Neural crest cell (in vitro differentiated cells): ENCODE measurements around the gene AFF2. TPM values are rescaled to one million over a fixed set of nuclear protein-coding genes. Genes with fewer than 3 reads are reported as not detected.

Experiments
- DNase-seq: peaks from one replicate; pipeline ENCODE4 v3.0.0; 2021; ENCODE audit warnings: low read depth, mixed read lengths, low spot score
- H3K27ac Mint-ChIP-seq: one replicate; pipeline ENCODE4 v1.8.0; 2021; ENCODE audit warnings: mild to moderate bottlenecking, mixed read lengths; ENCODE audit not compliant: unreplicated experiment
- H3K27me3 Mint-ChIP-seq: 2 replicates; pipeline ENCODE4 v1.8.0; 2021; ENCODE audit warnings: low read depth, mild to moderate bottlenecking, mixed read lengths
- H3K36me3 Mint-ChIP-seq: 2 replicates; pipeline ENCODE4 v1.8.0; 2021; ENCODE audit warnings: low read depth, mild to moderate bottlenecking, mixed read lengths
- H3K4me1 Mint-ChIP-seq: 2 replicates; pipeline ENCODE4 v1.8.0; 2021; ENCODE audit warnings: mixed read lengths
- H3K4me3 Mint-ChIP-seq: one replicate; pipeline ENCODE4 v1.8.0; 2021; ENCODE audit warnings: mild to moderate bottlenecking, mixed read lengths
- H3K9me3 Mint-ChIP-seq: 2 replicates; pipeline ENCODE4 v1.8.0; 2021; ENCODE audit warnings: mixed read lengths
- total RNA-seq: library from RNA; stranded (reverse); gene quantifications from 2 replicates; pipeline ENCODE4 v1.2.1, GENCODE V29; 2021
- TF ChIP-seq, protein P1 (sequence below): fragments of 200-600 bp; sonication (generic); conservative IDR thresholded peaks from 2 replicates; pipeline ENCODE4 v1.5.0; 2021; ENCODE audit warnings: antibody characterized with exemption, mild to moderate bottlenecking

Gene AFF2
- total RNA-seq, 1 donor from 2014 or later, result 15.4 TPM

DNA sequence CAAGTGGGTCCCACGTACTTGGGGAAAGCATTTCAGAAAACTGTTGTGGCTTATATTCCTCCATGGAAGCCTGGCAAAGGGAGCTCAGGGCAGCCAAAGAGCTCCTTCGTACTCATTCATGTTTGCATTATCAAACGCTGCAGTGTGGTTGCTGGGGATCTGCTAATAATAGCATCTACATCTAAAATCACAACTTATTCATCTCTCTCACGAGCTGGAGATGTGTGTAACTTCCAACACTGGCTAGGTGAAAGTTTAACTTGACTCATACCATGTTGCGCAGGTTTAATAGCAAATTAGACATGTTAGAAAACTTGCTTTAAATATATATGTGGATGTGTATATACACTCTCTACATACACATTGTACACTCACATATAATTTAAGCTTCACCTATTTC is 415.1 kb downstream of the AFF2 start:
- TF ChIP-seq, protein P1, sequence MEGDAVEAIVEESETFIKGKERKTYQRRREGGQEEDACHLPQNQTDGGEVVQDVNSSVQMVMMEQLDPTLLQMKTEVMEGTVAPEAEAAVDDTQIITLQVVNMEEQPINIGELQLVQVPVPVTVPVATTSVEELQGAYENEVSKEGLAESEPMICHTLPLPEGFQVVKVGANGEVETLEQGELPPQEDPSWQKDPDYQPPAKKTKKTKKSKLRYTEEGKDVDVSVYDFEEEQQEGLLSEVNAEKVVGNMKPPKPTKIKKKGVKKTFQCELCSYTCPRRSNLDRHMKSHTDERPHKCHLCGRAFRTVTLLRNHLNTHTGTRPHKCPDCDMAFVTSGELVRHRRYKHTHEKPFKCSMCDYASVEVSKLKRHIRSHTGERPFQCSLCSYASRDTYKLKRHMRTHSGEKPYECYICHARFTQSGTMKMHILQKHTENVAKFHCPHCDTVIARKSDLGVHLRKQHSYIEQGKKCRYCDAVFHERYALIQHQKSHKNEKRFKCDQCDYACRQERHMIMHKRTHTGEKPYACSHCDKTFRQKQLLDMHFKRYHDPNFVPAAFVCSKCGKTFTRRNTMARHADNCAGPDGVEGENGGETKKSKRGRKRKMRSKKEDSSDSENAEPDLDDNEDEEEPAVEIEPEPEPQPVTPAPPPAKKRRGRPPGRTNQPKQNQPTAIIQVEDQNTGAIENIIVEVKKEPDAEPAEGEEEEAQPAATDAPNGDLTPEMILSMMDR, result no peak
- Mint-ChIP-seq H3K27me3 (no peaks in the 10 kb centered on the region), H3K4me1 (peaks cover 14% of the 10 kb centered on the region), H3K9me3 (peaks cover 6% of the 10 kb centered on the region), H3K4me3 (no peak overlapping the region), H3K27ac (no peak overlapping the region), H3K36me3 (peaks cover 5% of the 10 kb centered on the region)
- no peak for DNase-seq

DNA sequence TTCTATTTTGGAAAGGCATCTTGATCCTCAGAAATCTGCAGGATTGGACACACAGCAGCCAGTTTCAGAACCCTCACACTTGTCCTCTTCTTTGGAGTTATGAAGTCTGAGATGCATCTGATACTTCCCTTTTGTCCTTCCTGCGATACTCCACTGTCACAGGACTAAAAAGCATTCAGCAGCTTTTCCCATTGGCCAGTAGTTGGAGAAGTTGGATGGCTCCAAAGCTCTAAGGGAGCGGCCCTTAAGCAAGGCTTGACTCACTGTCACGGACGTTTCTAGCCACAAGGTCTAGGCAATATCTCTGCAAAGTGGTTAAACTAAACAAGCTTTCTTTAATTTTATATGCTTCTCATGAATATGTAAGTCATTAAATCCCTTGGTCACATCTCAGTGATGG is 417.0 kb downstream of the AFF2 start:
- Mint-ChIP-seq H3K4me3 (no peak overlapping the region), H3K27ac (no peak overlapping the region), H3K4me1 (peaks cover 14% of the 10 kb centered on the region), H3K9me3 (peaks cover 4% of the 10 kb centered on the region), H3K36me3 (peaks cover 5% of the 10 kb centered on the region), H3K27me3 (no peaks in the 10 kb centered on the region)
- no peak for DNase-seq
- TF ChIP-seq, protein P1, result no peak

GRCh38 chrX:148923631-148924030 is 423.2 kb downstream of the AFF2 start:
- Mint-ChIP-seq H3K36me3 (peaks cover 2% of the 10 kb centered on the region), H3K9me3 (peaks cover 5% of the 10 kb centered on the region), H3K4me3 (no peak overlapping the region), H3K27me3 (no peaks in the 10 kb centered on the region), H3K4me1 (no peaks in the 10 kb centered on the region), H3K27ac (no peak overlapping the region)
- TF ChIP-seq, protein P1, result no peak
- no peak for DNase-seq

- no peak for DNase-seq
- Mint-ChIP-seq H3K36me3 (no peaks in the 10 kb centered on the region), H3K4me3 (no peak overlapping the region), H3K4me1 (no peaks in the 10 kb centered on the region), H3K9me3 (peaks cover 3% of the 10 kb centered on the region), H3K27ac (no peak overlapping the region), H3K27me3 (no peaks in the 10 kb centered on the region)
- TF ChIP-seq, protein P1, result no peak
These were observed 426.0 kb downstream of the AFF2 start for GRCh38 chrX:148926371-148926770.

DNA sequence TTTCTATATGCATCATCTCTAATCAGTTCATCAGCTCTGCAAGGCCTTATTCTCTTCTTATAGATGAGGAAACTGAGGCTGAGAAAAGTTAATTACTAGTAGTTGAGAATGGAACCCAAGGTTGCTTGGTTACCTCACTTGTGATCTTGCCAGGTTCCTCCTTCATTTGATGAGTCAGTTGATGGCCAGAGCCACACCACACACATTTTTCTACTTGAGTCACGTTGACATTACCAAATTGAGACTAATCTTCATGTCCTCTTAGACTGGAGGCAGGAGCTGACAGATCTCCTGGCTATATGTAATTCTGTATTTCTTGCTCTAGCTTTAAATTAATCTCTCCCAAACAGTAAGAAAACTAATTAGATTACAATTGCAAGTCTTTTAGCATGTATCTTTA is 428.4 kb downstream of the AFF2 start:
- Mint-ChIP-seq H3K27ac (no peak overlapping the region), H3K4me1 (no peaks in the 10 kb centered on the region), H3K9me3 (peaks cover 3% of the 10 kb centered on the region), H3K4me3 (no peak overlapping the region), H3K27me3 (no peaks in the 10 kb centered on the region), H3K36me3 (no peaks in the 10 kb centered on the region)
- no peak for DNase-seq
- TF ChIP-seq, protein P1, result no peak

- no peak for DNase-seq
- TF ChIP-seq, protein P1, result no peak
- no peaks in the 10 kb centered on the region for H3K4me1 Mint-ChIP-seq
- H3K27me3 Mint-ChIP-seq, result no peaks in the 10 kb centered on the region
- H3K9me3 Mint-ChIP-seq, result peaks cover 3% of the 10 kb centered on the region
- no peak overlapping the region for H3K4me3 Mint-ChIP-seq
- H3K27ac Mint-ChIP-seq, result no peak overlapping the region
- no peaks in the 10 kb centered on the region for H3K36me3 Mint-ChIP-seq
These were observed 429.3 kb downstream of the AFF2 start for GRCh38 chrX:148929686-148930085.
